Measurements from ENCODE around the gene BAZ1B. TPM values are rescaled to one million over a fixed set of nuclear protein-coding genes. Genes with fewer than 3 reads are reported as not detected.

Gene BAZ1B
- total and polyA plus RNA-seq, 12 donors: 14.5 to 65.5 (median 43.7) TPM

- Histone ChIP-seq H3K4me3 (no peak overlapping the region), H3K27me3 (no peaks in the 10 kb centered on the region), H3K36me3 (replicated peaks in 1 of 2) (no peaks in the 10 kb centered on the region), H3K9me3 (replicated peaks in 1 of 3) (no peaks in the 10 kb centered on the region), H3K27ac (no peak overlapping the region), H3K4me1 (replicated peaks in 1 of 2) (no peaks in the 10 kb centered on the region)
- WGBS, 4 donors: 39 to 58% (median 50%) methylated on average over 10 to 14 of the region's 14 CpGs
- TF ChIP-seq POLR2A (IDR thresholded peaks at IDR 0.05) (no peak), CTCF (IDR thresholded peaks at IDR 0.05) (no peak)
- intact Hi-C loops (cut with DNase I): loop anchor here in 1 of 2 donors (10.0 kb wide), 1 partner anchor 53 kb away; no protein-coding TSS in a partner anchor
- DNase-seq: no peak
Measured at GRCh38 chr7:73397521-73398281, 124.4 kb downstream of the BAZ1B start.

- intact Hi-C loops (cut with DNase I): loop anchor here in 1 of 2 donors (10.0 kb wide), 1 partner anchor 51 kb away; no protein-coding TSS in a partner anchor
- WGBS, 4 donors: 76 to 82% (median 77%) methylated on average over 14 to 21 of the region's 21 CpGs
- DNase-seq: no peak
- TF ChIP-seq CTCF (IDR thresholded peaks at IDR 0.05) (no peak), POLR2A (IDR thresholded peaks at IDR 0.05) (no peak)
- Histone ChIP-seq H3K4me3 (no peak overlapping the region), H3K9me3 (replicated peaks in 1 of 3) (no peaks in the 10 kb centered on the region), H3K27ac (no peak overlapping the region), H3K27me3 (no peaks in the 10 kb centered on the region), H3K4me1 (replicated peaks in 1 of 2) (no peaks in the 10 kb centered on the region), H3K36me3 (replicated peaks in 1 of 2) (no peaks in the 10 kb centered on the region)
Measured at GRCh38 chr7:73395538-73396503, 126.3 kb downstream of the BAZ1B start.

GRCh38 chr7:73394422-73394821 is 127.7 kb downstream of the BAZ1B start:
- intact Hi-C loops (cut with DNase I): loop anchor here in 1 of 2 donors (10.0 kb wide), 1 partner anchor 50 kb away; no protein-coding TSS in a partner anchor
- H3K27ac ChIP-seq: no peak overlapping the region
- WGBS, 4 donors: 60 to 80% (median 67%) methylated on average over 3 of the region's 3 CpGs
- H3K36me3 ChIP-seq (replicated peaks in 1 of 2): no peaks in the 10 kb centered on the region
- TF ChIP-seq POLR2A (IDR thresholded peaks at IDR 0.05) (no peak), CTCF (IDR thresholded peaks at IDR 0.05) (no peak)
- no peaks in the 10 kb centered on the region for H3K9me3 ChIP-seq (replicated peaks in 1 of 3)
- DNase-seq: no peak
- no peak overlapping the region for H3K4me3 ChIP-seq
- no peaks in the 10 kb centered on the region for H3K27me3 ChIP-seq
- no peaks in the 10 kb centered on the region for H3K4me1 ChIP-seq (replicated peaks in 1 of 2)

DNA sequence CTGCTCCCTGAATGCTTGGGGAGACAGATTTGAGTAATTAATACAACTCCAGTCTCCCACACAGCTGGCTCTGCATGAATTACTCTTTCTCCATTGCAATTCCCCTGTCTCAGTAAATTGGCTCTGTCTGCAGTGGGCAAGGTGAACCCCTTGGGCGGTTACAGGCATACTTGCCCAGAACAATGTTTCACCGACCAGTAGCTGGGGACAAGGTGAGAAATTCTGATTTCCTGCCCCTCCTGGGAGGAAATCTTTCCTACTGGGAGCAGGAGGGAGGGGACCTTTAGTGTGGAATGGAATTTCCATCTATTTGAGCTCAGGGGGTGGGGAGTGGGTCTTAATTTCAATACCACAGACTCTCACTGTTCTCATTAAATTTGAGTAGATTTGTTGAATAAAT is 130.7 kb downstream of the BAZ1B start:
- WGBS, 4 donors: 51 to 57% (median 56%) methylated on average over 2 of the region's 2 CpGs
- no peak for DNase-seq
- H3K27me3 ChIP-seq: no peaks in the 10 kb centered on the region
- intact Hi-C loops (cut with DNase I): loop anchor here in 1 of 2 donors (10.0 kb wide), 1 partner anchor 47 kb away; no protein-coding TSS in a partner anchor
- H3K27ac ChIP-seq: no peak overlapping the region
- H3K36me3 ChIP-seq (replicated peaks in 1 of 2): no peaks in the 10 kb centered on the region
- H3K4me3 ChIP-seq: no peak overlapping the region
- H3K4me1 ChIP-seq (replicated peaks in 1 of 2): no peaks in the 10 kb centered on the region
- peaks cover 0 to 20% (median 18%) of the 10 kb centered on the region in 3 donors for H3K9me3 ChIP-seq (replicated peaks in 1 of 3)
- TF ChIP-seq CTCF (IDR thresholded peaks at IDR 0.05) (no peak), POLR2A (IDR thresholded peaks at IDR 0.05) (no peak)

Data from adrenal gland (tissue), 12 donors.